Measurements from ENCODE around the gene LAMB4.

LAMB4 gene

DNA sequence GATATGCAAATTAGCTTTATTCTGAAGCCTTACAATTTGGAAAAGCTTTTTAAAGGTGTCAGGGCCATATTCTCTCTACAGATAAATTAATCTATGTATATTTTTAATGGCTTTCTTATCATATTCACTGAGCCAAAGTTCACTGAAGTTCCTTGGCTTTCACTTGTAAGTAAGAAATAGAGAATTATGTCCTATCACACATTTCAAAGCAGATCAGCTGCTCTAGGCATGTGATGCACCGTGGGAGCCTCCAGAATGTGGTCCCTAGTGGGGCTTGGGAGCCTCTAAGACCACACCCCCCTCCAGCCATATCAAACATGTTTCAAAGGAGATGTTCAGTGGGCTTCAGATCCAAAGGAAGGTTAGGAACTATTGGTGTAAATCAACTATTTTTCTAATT is 51.5 kb downstream of the LAMB4 start:
- DNase-seq, result no peak

GRCh38 chr7:108078211-108078673 is 51.9 kb downstream of the LAMB4 start:
- no peak for DNase-seq

GRCh38 chr7:108077709-108078108 is 52.5 kb downstream of the LAMB4 start:
- DNase-seq, result no peak

GRCh38 chr7:108076156-108076555 is 54.0 kb downstream of the LAMB4 start:
- no peak for DNase-seq

DNA sequence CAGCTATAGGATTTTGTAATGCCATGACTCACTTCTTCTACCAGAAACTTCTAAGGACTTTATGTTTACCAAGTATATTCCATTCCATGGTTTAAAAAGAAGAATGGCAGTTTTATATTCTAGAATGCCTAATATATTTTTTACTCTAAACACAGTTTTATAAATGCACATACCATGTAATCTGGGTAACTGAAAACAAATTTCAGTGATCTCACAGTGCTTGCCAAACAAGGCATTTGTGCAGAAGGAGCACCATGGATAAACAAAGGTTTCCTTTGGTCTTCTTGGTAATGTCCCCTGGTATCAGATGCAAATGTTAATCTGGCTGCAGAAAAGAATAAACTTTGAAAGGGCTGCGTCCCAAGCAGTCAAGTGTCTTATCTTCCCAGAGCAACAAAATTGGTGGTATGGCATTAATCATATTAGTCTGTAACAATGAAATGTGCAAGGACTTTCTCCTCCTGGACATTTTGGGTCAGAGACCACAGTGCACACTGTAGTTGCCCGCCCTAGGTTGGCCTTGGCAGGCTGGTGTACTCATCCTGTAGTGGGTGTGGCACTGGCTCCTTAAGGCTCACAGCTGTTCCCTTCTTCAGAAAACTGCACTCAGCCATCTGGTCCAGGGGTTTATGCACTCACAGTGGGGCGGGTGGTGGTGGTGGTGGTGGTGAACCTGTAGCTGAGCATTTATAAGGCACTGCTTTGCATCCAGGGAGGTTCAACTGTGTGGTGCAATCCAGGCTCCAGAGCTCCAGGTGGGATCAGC is 56.7 kb downstream of the LAMB4 start:
- no peak for DNase-seq

DNA sequence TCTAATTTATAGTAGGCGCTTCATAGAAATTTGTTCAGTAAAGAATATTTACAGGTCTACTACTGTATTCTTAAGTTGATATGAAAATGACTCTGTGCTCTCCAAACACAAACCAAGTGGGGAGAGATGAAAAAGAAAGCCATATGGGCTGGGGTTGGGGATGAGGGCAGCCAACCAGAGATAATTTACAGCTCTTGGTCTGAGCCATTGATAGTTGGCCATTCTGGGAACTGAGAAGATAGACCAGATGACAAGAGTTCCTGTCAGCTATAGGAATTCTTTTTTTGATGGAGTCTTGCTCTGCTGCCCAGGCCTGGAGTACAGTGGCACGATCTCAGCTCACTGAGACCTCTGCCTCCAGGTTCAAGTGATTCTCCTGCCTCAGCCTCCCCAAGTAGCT is 57.4 kb downstream of the LAMB4 start:
- DNase-seq, result no peak

DNA sequence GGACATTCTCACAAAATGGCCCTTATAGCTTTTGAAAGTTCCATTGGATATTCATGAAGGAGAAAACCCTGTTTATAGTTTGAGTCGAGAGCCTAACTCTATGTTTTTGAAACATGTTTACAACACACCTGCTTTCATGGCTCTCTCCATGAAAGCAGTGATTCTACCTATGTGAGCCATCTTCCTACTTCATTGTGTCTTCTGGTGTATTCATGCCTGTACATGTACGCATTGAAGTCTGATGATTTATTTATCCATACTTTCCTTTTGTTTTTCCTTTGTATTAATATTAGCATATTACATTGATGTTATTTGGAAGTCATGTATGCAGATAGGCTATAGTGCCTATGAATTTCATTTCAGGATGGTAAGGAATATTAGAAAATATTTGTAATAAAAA is 58.0 kb downstream of the LAMB4 start:
- no peak for DNase-seq

GRCh38 chr7:108071551-108071950 is 58.6 kb downstream of the LAMB4 start:
- no peak for DNase-seq

DNA sequence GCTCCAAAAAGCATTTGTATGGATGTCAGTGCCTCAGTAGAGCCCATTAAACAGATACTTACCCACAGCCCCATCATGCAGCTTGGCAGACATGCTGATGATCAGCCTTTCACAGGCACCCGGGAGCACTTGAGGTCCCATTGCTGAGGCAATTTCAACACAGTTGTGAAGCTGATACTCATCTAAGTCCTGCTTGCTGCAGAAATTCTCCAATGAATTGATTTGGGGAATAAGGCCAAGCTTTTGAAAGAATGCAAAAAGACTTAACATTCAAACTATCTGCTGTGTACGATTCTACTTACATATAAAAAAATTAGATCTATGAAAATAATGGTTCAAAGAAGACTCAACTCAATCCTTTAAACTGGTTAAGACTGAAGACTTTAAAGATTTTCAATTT is 60.5 kb downstream of the LAMB4 start:
- DNase-seq, result no peak

DNA sequence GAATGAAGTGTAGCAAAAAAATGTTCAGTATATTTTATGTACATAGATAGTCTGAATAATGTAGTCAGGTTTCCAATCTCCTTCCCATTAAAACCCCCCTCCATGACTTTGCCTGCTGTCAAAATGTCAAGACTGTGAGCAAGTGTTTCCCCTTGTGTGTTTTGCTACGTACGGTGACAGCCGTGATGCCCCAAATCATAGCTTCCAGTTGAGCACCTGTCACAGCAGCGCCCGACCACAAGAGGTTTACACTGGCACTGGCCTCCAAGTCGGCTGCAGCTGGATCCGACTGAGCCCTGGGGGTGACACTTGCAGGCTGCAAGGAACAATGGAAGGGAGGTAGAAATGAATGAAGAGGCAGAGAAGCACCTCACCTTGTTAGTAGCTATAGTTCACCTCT is 62.3 kb downstream of the LAMB4 start:
- DNase-seq, result no peak

- DNase-seq, result no peak
Measured at GRCh38 chr7:108066486-108066885, 63.7 kb downstream of the LAMB4 start.

GRCh38 chr7:108063520-108063933 is 66.6 kb downstream of the LAMB4 start:
- peak in 2 of 3 donors; percentile 11 to 36 for DNase-seq

GRCh38 chr7:108062250-108063014 is 67.7 kb downstream of the LAMB4 start:
- no peak for DNase-seq

DNA sequence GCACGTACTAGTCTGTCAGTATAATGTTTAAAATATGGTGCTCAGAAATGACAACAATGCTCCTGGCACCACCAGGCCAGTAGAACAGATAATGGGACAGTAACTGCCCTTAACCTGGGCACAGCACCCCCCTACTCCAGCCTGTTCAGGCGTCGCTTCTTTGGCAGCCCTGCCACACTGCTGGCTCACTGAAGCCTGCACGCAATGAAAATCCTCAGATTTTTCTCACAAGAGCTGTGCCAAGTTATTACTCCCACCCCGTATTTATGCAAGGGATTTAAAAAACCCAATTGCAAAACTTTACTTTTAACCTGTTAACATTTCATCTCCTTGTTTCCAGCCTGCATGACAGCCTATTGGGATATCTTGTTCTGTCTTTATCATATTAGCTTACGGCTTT is 70.6 kb downstream of the LAMB4 start:
- no peak for DNase-seq

DNA sequence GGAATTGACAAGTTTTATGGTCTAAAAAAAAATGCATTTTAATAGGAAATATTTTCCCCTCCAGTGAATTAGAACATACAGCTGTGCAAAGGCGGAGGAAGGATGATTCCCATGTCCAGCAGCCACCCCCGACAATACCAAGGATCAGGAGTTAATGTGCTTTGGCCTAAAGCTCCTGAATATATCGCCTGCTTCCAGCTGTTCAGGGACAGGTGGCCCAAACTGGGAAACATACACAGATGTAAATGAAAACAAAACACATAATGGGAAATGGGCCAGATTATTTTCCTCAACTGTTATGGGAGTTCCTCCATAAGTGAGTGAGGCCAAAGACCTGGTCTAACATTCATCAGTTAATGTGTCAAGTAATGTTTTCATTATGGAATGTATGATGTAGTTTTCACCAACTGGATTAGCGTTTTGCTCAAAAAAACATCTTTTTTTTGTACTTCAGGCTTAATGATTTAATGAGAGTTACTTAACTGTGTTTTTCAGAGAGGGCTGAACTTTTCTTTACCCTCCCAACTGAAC is 72.1 kb downstream of the LAMB4 start:
- DNase-seq, result no peak

DNA sequence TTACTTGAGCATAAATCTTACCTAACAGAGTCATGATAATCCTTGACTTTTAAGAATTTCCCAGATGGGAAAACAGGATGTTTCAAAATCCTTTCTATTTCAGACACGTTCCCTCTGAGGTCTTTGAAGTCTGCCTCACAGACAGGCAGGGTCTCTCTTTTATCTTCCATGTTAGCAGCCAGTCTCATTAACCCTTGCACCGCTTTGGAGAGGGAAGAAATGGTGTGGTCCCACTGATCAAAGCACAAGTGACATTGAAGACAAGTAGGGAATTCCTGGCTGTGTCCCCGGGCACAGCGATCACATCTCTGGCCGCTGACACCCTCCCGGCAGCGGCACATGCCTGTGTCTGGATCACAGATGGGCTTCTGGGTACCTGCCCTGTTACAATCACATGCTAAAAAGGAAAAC is 74.5 kb downstream of the LAMB4 start:
- DNase-seq, result no peak

DNA sequence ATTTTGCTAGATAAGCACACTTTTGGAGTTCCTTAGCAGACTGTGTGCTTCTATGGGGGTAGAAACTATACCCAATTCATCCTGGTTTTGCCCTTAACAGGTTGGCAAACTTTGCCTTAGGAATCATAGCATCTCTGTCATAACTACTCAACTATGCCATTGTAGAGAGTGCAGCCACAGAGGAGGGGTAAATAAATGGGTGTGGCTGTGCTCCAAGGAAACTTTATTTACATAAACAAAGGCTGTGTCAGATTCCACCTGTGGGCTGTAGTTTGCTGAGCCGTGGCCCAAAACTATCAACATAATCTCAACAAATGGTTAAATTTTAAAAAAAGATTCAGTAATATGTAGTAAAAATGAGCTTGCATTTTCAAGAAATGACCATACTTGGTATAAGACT is 75.6 kb downstream of the LAMB4 start:
- no peak for DNase-seq

DNA sequence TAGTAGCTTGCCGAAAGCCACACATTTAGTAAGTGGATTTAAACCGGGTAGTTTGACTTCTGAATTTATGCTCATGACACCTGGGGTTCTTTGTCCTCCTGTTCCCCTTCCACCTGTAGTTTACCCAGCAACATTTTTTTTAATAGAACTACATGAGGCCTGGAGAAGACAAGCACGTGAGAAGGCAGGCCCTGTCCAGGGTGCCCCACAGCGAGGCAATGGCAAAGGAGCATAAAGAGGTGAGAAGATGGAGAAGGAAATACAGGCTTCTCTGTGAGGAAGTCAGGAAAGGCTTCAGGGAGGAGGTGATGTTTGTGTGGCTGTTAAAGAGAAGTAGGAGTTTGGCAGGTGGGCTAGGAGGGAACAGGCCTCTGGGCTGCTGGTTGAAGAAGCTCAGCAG is 76.9 kb downstream of the LAMB4 start:
- DNase-seq, result no peak

- DNase-seq, result no peak
Measured at GRCh38 chr7:108051454-108051853, 78.7 kb downstream of the LAMB4 start.

GRCh38 chr7:108049962-108050361 is 80.2 kb downstream of the LAMB4 start:
- no peak for DNase-seq

- DNase-seq, result no peak
Measured at GRCh38 chr7:108048422-108048821, 81.7 kb downstream of the LAMB4 start.

GRCh38 chr7:108046952-108047506 is 83.1 kb downstream of the LAMB4 start:
- no peak for DNase-seq

- DNase-seq, result no peak
Measured at GRCh38 chr7:108045669-108046068, 84.5 kb downstream of the LAMB4 start.

DNA sequence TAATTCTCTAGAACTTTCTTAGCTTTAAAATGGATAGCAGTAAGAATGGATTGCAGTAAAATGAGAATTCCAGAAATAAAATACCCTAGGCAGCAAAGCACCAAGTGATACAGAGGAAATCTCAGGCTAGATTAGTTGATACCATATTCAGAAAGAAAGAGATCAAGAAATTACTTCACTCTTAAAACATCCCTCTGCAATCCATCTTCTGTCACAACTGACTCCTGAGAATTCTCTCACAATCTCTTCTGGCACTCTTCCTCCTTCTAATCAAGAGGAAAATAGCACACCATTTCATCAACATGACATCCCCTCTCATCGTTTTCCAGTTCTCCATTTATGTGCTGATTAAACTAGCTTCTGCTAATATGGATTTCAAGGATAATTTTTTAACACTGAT is 85.0 kb downstream of the LAMB4 start:
- no peak for DNase-seq

Data from suppressor macrophage treated with lipopolysaccharide for 1 hour (primary cell).